Activated naive CD8-positive, alpha-beta T cell treated with anti-CD3 and anti-CD28 coated beads, Interleukin-2, amount 50 U/mL, for 16 hours (primary cell): Measurements from ENCODE around the gene RTN1.
"Not testable (repeated sequence)": the region's sequence is repeated elsewhere in the genome, so short reads cannot be mapped to it uniquely, and the experiment has no call there.

Experiments
- DNase-seq: peaks from one replicate; pipeline ENCODE4 v3.0.0-alpha.2; 2020; ENCODE audit warnings: low read depth, low spot score

Gene RTN1

DNA sequence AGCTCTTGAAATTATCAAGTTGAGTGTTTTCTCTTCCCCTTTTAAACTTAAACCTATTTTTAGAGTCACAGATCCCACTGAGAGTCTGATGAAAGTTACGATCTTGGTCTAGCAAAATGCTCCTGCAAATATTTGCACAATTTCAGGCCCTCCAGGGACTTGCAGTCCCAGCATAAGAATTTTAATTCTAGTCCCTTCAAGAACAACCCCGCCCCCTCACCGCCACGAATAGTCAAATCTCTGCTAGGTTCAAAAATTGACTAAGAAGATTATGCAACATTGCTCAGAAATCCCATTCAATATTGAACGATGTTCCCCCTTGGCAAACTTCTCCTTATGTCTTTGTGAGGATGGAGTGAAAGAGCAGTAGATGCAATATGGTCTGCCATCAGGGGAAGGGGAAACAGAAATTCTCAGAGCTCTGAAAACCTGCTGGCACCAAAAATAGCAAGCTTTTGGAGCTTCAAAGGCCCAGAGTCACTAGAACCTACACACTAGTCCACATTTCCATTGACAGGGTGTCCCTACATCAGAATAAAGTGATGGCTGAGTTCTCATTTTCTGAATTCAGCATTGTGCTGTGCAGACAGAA is 166.4 kb downstream of the RTN1 start:
- DNase-seq = no peak

DNA sequence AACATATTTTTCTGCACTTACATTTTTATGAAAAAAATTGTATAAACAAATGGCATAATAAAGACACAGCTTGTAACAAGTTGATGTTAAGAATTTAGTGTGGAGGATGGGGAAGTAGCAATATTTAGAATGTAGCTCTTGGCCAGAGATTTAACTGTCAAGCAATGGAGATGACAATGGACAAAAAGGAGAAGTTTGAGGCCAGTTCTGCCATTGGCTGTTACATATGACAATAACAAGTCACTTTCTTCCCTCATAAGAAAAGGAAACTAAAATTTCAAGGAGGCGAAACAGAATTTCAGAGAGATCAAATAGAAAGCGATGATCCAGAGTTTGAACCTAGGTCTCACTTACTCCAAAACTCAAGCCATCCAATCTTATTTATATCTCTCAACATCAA is 171.1 kb downstream of the RTN1 start:
- no peak for DNase-seq

DNA sequence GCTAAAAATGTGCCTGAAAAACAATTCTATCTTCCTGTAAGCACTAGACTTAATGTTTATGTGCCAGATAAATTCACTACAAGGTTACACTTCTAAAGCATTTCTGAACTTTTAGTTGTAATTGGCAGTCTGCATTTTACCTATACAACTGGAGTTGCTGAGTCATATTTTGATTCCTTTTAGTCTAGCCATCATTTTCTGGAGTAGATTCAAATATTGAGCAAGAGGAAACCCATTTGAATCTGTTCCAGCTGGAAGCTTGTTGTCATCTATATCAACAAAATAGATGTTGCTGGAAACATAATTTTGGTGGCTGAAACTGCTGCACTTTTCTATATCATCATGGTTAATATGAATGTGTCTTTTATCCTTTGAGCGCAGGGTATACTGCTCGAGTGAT is 171.8 kb downstream of the RTN1 start:
- no peak for DNase-seq

DNA sequence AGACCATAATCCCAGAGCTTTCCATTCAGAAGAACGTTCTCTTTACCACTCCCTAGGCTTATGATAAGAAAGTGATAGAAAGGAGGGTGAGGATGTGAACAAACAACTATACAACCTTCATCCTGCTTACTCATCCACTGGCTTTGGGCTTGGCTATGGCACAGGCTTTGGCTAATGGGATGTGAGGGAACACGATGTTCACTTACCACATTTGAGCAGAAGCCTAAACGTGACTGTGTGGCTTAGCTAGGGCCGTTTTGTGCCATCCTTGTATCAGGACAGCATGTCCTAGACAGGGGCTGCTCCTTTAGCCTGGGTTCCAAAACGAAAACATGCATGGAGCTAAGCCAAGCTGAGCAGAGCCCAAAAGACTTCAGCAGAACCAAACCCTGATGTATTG is 175.4 kb downstream of the RTN1 start:
- no peak for DNase-seq

DNA sequence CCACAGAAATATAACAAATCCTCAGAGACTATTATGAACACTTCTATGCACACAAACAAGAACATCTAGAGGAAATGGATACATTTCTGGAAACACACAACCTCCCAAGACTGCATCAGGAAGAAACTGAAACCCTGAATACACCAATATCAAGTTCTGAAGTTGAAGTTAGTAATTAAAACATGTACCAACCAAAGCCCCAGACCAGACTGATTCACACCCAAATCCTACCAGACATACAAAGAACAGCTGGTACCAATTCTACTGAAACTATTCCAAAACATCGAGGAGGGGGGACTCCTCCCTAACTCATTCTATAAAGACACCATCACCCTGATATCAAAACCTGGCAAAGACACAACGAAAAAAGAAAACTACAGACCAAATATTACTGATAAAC is 179.3 kb downstream of the RTN1 start:
- DNase-seq = no peak

DNA sequence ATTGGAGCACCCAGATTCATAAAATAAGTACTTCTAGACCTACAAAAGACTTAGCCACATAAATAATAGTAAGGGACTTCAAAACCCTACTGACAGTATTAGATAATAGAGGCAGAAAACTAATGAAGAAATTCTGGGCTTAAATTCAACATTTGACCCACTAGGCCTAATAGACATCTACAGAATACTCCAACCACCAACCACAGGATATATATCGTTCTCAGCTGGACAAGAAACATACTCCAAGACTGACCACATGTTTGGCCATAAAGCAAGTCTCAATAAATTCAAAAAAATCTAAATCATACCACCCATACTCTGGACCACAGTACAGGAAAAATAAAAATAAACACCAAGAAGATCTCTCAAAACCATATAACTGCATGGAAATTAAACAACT is 180.2 kb downstream of the RTN1 start:
- no peak for DNase-seq

DNA sequence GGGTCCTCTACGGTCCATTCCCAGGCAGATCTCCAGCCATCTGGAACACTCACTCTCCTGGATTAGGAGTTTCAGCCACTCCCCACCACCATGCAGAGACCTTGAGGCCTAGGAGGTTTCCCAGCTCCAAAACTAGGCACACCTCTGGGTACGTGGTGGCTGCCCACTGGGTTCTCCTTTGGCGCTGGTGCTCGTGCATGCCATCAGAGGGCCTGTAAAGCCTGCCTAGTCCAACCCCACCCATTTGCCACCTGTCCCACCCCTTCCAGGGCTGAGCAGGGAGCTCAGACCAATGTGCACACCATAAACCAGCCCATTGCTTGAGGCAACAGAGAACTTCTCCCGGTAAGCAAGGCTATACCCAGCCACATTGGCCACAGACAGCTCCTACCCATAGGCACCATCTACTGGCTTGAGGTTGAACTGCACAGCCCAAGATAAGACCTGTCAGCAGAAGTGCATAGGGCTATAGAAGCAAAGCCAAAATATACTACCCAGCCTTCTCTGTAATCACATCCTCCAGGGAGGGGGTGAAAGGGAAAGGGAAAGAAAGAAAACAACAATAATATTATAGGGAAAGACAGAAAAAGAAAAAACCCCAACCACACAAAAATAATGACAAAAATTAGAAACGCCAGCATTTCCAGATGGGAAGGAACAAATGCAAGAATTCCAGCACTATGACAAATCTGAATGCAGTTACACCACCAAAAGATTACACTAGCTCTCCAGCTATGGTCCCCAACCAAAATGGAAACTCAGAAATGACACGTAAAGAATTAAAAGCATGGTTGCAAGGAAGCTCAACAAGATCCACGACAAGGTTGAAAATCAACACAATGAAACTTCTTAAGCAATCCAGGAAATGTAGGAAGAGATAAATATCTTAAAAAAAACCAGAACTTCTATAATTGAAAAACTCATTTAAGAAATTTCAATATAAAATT is 182.1 kb downstream of the RTN1 start:
- no peak for DNase-seq

DNA sequence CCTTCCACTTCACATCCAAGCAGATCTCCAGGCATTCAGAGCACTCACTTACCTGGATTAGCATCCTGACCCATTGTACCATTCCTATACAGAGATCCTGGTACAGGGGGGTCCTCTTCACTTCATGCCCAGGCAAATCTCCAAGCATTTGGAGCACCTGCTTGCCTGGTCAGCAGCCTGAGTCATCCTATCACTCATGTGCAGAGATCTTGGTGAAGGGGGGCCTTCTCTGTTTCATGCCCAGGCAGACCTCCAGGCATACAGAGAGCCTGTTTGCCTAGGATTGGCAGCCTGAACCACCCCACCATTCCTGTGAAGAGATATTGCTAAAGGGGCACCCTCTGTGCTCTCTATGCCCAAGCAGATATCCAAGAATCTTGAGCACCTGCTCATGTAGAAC is 182.9 kb downstream of the RTN1 start:
- DNase-seq = no peak

DNA sequence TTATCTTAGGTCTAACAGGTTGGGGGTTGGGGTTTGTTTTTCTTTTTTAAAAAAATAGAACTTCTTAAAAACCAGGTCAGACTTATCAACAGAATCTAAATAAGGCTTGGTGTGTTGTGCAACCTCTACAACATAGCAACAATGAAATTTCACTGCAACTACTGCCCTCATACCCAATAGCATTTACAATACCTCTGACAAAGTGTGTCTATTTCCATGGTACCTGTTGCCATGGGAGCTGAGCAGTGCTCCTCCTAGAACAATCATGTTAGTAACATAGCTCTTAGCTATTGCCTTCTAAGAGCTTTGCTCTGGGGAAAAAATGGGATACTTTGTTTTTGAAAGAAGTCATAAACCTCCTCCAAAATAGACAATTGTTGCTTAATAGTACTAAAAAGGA is 190.7 kb downstream of the RTN1 start:
- DNase-seq = no peak

DNA sequence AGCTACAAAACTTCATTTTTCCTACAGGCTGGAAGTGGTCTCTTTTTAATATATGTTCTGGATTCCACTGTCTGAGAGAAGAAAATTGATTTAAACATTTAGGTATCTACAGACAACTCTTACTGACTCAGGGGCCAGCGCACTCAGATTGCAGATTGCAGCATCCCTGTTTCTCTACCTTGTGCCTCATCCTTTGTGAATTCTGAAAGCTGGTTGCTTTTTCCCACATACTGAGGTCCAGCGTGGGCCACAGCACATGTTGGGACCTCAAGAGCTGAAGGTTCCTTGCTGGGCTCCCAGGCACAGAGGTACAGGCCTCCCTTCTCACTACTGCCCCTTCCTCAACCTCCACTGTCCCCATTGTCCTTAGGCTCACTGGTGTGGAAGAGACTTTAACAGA is 192.2 kb downstream of the RTN1 start:
- DNase-seq = no peak

DNA sequence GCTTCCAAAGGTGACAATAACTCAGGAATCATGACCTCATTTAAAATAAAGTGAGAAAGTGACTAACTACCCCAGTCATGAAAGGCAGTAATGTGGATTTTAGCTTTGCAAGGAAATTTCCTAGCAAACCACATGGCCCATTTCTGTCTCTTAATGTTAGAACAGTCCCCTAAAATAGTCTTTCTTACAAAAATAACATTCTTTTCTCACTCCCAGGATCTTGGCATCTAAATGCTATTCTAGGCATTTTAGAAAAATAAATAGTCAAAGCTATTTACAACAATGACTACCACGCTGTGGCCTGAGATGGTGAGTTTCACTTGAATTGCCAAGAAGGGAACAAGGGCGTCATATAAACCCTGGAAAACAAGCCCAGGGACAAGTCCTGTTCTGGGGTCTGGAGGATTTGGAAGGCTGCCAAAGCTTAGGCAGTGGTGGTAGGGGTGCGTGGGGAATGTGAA is 192.8 kb downstream of the RTN1 start:
- DNase-seq = no peak

DNA sequence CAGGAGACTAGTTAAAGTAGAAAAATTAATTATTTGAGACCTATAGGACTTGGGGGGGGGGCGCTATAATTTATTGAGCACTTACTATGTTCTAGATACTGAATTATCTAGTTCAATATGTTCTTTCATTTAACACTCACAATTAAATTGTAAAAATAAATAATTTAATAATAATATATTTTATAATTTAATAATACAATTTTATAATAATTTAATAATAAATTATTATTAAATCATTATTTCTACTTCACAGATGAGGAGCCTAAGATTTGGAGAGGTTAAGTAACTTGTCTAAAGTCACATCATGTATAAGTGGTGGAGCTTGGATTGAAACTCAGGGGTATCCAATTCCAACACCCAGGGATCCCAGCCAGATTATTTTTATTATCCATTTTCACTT is 195.2 kb downstream of the RTN1 start:
- no peak for DNase-seq

DNA sequence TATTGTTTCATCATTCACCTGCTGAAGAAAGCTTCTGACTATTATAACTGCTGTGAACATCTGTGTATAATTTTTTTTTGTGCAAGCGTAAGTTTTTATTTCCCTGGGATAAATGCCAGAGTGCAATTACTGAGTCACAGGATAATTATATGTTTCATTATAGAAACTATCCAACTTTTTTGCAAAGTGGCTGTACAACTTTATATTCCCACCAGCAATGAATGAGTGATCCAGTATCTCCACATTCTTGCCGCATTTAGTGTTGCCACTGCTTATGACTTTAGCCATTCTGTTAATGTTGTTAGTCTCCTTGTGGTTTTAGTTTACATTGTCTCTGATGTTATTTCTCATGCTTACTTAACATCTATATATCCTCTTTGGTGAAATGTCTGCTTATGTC is 205.8 kb downstream of the RTN1 start:
- no peak for DNase-seq

DNA sequence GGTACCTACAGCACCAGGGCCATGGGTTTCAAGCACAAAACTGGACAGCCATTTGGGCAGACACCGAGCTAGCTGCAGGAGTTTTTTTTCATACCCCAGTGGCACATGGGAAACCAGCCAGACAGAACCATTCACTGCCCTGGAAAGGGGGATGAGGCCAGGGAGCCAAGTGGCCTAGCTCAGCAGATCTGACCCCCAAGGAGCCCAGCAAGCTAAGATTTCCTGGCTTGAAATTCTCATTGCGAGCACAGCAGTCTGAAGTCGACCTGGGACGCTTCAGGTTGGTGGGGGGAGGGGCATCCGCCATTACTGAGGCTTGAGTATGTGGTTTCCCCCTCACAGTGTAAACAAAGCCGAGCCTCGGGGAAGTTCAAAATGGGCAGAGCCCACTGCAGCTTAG is 212.8 kb downstream of the RTN1 start:
- DNase-seq = no peak

DNA sequence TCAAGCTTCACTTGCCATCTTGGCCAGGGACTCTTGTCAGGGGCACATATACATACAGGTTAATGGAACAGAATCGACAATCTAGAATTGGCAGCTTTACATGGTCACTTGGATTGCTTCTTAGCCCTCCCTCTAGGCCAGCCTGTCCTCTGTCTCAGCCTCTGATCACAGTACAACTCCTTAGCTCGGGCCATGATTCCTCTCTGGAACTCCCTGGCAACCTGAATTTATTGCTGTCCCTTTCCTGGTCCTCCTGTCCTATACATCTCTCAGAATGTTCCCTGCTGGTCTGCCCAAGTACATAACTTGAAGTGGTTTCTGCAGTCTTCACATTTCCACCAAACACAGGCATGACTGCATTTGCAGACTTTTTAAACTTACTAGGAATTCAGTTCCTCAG is 214.1 kb downstream of the RTN1 start:
- DNase-seq = no peak

DNA sequence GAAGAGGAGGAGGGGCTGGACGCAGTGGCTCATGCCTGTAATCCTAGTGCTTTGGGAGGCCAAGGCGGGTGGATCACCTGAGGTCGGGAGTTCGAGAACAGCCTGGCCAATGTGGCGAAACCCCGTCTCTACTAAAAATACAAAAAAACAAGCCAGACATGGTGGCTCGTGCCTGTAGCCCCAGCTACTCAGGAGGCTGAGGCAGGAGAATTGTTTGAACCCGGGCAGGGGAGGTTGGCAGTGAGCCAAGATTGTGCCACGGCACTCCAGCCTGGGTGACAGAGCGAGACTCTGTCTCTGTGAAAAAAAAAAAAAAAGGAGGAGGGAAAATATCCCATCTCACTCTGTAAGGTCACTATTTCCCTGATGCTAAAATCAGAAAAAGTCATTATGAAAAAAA is 216.4 kb downstream of the RTN1 start:
- DNase-seq = not testable (repeated sequence)

DNA sequence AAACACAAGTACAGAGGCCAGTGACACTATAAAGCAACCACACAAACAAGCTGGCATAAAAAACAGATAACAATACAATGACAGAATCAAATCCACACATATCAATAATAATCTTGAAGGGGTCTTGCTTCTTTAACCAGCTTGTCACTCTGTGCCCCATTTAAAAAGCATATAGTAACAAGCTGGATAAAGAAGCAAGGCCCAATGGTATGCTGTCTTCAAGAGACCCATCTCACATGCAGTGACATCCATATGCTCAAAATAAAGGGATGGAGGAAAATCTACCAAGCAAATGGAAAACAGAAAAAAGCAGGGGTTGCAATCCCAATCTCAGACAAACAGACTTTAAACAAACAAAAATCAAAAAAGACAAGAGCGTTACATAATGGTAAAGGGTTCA is 223.7 kb downstream of the RTN1 start:
- not testable (repeated sequence) for DNase-seq

DNA sequence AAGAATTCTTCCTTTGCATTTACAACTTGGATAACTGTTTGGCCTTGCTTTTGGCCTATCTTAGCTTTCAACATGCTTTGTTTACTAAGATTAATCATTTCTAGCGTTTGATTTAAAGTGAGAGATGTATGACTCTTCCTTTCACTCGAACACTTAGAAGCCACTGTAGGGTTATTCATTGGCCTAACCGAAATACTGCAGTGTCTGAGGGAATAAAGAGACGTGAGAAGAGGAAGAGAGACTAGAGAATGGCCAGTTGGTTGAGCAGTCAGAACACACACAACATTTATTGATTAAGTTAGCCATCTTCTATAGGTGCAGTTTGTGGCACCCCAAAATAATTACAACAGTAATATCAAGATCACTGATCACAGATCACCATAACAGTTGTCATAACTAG is 231.7 kb downstream of the RTN1 start:
- no peak for DNase-seq

DNA sequence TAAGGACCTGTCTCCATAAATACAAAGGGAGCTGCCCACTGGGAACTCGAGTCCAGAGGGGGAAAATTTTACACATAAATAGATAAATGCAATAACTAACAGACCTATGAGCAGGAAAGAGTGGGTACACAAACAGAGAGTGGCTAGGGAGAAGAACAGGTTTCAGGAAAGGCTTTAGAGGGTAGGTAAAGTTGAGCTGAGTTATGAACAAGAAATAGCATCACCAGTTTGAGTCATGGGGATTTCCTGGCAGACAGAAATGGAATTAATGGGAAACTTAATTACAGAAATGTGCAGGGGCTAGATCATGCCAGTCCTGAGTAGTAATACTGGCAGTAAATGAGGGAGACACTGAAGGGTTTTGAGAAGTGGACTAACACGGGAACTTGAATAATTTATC is 236.0 kb downstream of the RTN1 start:
- no peak for DNase-seq

DNA sequence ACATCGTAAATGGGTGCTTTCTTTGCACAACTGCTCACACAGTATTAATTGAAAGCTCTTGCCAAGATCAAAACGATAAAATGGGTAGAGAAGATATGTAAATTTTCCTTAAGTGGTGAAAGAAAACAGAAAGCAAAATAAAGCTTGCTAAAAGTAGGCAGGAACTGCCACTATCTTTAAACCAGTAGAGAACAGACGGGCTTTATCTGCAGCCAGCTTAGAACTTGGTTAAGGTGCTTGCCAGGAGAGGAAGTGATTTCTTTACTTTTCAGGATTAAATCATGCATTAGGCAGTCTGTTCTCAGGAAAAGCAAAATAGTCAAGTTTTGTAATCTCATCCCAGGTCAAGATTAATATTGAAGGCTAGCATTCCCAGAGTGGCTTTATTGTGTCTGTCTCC is 237.1 kb downstream of the RTN1 start:
- DNase-seq = no peak

DNA sequence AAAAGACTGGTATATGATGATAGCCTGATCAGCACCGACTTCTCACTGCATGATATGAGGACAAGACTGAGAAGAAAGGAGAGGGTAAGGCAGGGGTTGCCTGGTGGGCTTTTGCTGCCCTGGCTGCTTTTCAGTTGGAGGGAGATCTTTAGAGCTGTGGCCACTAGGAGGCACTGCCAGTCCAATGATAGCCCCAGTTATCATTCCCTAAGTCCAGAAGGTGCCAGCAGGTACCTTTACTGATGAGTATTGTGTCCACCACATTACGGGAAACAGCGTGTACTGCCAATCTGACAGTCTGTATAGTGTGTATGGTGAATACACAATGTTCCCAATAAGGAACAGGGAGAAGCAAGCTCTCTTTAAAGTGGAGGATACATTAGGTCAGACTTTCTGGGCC is 238.2 kb downstream of the RTN1 start:
- DNase-seq = no peak

DNA sequence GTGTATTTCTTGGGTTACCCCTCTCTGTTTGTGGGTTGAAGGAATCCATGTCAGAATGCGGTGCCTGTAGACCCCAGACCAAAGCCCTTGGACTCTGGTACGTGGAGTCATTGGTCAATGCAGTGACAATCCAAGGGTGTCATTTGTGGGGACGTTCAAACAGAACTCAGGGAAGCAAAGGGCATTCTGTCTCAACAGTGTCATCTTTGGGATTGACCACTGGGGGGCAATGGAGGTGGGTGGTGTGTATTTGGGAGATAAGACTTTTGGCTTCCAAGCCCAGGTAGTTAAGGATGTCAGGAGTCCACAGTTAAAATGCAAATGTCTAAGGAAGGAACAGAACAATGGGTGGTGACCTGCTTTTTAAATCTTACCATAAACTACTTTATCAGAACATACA is 239.3 kb downstream of the RTN1 start:
- DNase-seq = no peak

DNA sequence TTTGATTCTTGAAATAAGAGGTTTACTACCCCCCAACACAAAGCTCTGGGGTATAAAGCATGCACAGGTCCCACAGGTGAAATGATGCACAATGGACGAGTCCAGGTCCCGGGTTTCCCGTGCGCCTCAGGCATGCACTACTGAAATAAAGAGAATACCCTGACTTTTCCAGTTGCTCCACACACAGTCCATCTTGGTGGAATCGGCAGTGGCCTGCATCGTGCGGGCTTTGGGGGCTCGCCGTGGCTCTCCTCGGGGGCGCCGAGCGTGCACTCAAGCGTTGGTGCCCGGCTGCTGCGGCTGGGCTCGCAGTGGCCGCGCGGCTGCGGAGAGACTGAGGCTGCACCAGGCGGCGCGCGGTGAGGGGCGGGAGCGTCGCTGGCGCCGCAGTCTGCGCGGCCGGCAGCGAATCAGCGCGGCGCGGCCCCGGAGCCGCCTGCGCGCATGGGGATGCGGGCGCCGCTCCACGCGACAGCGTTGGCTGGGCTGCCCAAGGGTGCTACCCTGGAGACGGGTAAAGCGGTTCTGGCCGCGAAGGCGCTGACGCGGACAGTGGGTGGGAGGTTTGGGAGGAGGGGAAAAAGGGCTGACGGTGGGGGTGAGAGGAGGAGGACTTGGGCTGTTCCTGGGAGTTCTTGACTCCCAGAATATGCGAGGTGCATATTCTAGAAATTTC is 240.2 kb downstream of the RTN1 start:
- DNase-seq = no peak
